Measurements from ENCODE around the gene PELI2.

PELI2 gene

DNA sequence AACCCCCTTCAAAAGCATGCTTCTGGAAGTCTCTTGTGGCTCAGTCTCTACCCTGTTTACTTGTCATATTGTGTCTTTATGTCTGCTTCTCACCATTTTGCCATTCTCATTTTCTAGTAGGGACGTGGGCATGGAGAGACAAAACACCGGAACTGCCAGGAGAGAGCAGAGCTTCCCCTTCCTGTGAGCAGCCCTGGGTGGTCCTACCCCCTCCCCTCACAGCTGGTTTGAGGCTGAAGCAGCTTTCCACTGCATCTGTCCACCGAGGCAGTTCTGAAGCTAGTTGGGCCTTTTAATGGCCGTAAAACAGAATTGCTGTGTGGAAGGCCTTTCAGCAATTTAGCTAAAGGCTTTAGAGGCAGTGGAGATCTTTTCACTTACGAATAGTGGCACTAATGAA, 77.0 kb downstream of the PELI2 start:
- DNase-seq (ENCODE audit: low read depth) = no peak
- TF ChIP-seq, protein P1, sequence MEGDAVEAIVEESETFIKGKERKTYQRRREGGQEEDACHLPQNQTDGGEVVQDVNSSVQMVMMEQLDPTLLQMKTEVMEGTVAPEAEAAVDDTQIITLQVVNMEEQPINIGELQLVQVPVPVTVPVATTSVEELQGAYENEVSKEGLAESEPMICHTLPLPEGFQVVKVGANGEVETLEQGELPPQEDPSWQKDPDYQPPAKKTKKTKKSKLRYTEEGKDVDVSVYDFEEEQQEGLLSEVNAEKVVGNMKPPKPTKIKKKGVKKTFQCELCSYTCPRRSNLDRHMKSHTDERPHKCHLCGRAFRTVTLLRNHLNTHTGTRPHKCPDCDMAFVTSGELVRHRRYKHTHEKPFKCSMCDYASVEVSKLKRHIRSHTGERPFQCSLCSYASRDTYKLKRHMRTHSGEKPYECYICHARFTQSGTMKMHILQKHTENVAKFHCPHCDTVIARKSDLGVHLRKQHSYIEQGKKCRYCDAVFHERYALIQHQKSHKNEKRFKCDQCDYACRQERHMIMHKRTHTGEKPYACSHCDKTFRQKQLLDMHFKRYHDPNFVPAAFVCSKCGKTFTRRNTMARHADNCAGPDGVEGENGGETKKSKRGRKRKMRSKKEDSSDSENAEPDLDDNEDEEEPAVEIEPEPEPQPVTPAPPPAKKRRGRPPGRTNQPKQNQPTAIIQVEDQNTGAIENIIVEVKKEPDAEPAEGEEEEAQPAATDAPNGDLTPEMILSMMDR (IDR thresholded peaks at IDR 0.05; ENCODE audit: control insufficient read depth, insufficient read depth, low read depth, low read length, missing control alignments) = no peak
- no peak overlapping the region for H3K4me3 ChIP-seq (ENCODE audit: control insufficient read depth, low read depth, low read length)

DNA sequence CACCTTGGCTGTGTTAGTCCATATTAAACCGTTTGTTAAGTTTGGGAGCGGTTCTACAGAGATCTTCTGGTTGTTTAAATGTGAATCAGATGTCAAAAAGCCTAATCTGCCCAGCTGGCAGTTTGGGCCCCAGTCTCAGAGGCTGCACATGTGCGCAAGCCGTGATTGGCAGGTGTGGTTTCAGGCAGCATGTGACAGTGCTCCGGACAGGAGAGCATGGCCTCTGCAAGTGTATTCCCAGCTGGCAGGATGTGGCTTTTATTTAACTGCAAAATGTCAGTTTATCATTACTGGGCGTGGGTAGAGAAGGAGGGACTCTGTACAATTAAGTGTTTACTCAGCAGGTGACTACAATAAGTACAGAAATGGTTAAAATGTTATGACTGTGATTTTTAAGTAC, 77.5 kb downstream of the PELI2 start:
- TF ChIP-seq, protein P1 (IDR thresholded peaks at IDR 0.05; ENCODE audit: control insufficient read depth, insufficient read depth, low read depth, low read length, missing control alignments) = no peak
- DNase-seq (ENCODE audit: low read depth) = no peak
- H3K4me3 ChIP-seq (ENCODE audit: control insufficient read depth, low read depth, low read length) = no peak overlapping the region

DNA sequence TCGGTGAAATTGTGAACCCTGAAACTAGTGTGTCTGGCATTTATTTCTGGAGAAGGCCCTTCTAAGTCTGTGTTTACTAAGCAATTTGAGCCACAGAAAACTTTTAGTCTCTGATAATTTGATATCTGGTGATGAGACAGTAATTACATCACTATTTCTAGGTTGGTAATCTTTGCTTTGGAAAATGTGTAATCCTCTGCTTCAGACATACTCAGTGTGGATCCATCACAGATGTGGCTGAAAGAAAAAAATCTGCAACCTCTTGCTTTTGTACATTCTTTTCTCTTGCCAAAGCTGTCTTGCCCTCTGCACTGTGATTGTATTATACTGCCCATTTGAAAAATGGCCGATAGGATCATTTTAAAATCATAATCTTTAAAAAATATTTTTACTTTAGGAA, 78.1 kb downstream of the PELI2 start:
- TF ChIP-seq, protein P1 (IDR thresholded peaks at IDR 0.05; ENCODE audit: control insufficient read depth, insufficient read depth, low read depth, low read length, missing control alignments) = no peak
- peak; percentile 29 for DNase-seq (ENCODE audit: low read depth)
- no peak overlapping the region for H3K4me3 ChIP-seq (ENCODE audit: control insufficient read depth, low read depth, low read length)

DNA sequence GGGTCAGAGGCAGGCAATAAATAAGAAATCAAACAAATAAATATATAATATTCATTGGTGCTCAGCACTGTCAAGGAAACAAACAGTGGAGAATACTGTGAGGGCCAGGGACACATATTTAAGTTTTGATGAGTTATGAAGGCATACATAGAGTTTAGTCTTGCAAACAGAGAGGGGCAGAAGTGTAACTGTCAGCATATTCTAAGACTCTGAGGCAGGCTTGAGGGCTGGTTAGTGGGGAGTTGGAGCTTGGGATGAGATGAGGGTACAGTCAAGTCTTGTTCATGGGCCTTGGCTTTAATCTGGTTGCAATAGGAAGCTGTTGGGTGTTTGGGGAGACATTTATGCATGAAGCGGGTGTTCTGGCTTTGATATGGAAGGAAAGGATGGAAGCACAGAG, 78.9 kb downstream of the PELI2 start:
- H3K4me3 ChIP-seq (ENCODE audit: control insufficient read depth, low read depth, low read length) = no peak overlapping the region
- TF ChIP-seq, protein P1 (IDR thresholded peaks at IDR 0.05; ENCODE audit: control insufficient read depth, insufficient read depth, low read depth, low read length, missing control alignments) = no peak
- DNase-seq (ENCODE audit: low read depth) = no peak

DNA sequence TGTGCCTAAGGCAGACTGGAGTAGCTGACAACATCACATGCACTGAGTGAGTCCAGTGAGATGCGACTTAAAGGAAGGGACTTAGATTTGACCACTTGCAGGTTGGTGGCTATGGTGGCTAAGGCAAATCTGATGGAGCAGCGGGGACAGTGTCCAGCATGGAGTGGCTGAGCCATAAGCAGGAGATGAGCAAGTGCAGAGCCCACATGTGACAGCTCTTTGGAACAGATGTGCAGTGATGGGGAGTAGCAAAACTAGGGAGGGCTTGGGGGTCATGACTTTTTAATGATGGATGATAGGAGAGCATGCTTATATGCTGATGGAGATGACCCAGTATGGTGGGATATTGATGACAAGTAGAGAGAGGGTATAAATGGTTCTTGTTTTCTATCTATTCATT, 80.2 kb downstream of the PELI2 start:
- no peak for DNase-seq (ENCODE audit: low read depth)
- TF ChIP-seq, protein P1 (IDR thresholded peaks at IDR 0.05; ENCODE audit: control insufficient read depth, insufficient read depth, low read depth, low read length, missing control alignments) = no peak
- no peak overlapping the region for H3K4me3 ChIP-seq (ENCODE audit: control insufficient read depth, low read depth, low read length)

DNA sequence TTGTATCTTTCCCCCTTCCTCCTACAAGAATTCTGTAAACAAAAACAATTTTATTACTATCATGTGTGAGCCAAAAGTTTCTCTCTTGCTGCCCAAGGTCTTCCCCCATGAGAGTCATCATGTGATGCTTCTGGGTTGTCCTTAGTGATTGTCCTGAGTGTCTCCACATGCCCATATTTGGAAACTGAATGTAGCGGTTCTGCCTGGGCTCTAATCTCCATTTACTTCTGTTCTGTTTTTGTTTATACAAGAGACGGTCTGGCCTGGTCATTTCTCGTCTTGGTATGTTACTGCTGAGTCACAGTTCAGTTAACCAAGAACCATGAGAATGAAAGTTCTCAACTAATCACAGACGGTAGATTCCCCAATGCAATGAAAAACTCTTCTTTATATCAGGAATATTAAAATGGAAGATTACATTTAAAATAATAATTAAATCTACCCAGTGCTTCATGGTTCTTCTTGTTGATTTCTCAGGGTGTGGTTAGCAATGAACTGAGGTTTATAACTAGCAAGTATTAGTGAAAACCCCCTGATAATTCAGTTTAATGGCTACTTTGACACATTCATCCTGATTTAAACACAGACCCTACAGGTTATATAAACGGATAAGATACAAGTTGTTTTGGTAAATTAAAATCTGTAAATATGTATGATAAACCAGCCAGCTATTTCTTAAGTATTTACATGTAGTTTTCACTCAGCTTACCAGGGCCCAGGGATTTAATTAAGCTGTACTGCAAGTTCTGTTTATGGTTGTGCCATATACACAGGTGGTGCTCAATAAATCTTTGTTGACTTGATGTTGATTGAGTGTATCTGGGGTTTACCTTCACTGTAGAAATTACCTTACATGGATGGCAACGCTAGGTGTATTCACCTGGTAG, 81.1 kb downstream of the PELI2 start:
- peak; percentile 86 for DNase-seq (ENCODE audit: low read depth)
- H3K4me3 ChIP-seq (ENCODE audit: control insufficient read depth, low read depth, low read length) = no peak overlapping the region
- TF ChIP-seq, protein P1 (IDR thresholded peaks at IDR 0.05; ENCODE audit: control insufficient read depth, insufficient read depth, low read depth, low read length, missing control alignments) = no peak

Data from AG09309 (cell line).